GM12878 (cell line): ENCODE measurements around the gene TTYH3.

Experiments
- ZNF274 ChIP-seq: IDR thresholded peaks from one replicate; pipeline ENCODE4 v1.8.0; 2011; ENCODE audit not compliant: insufficient read length, insufficient read depth
- ZZZ3 ChIP-seq: IDR thresholded peaks from 2 replicates; pipeline ENCODE4 v1.6.1; 2011; ENCODE audit warnings: low read depth; ENCODE audit not compliant: control insufficient read depth, insufficient read length
- TF ChIP-seq, protein P1 (sequence below): IDR thresholded peaks from 2 replicates; pipeline ENCODE4 v1.6.1; 2012; ENCODE audit warnings: mild to moderate bottlenecking, low read depth, low read length
- TF ChIP-seq, protein P2 (sequence below): IDR thresholded peaks from 2 replicates; pipeline ENCODE4 v1.6.1; 2011; ENCODE audit warnings: mild to moderate bottlenecking, low read depth, low read length, moderate library complexity; ENCODE audit not compliant: insufficient replicate concordance

DNA sequence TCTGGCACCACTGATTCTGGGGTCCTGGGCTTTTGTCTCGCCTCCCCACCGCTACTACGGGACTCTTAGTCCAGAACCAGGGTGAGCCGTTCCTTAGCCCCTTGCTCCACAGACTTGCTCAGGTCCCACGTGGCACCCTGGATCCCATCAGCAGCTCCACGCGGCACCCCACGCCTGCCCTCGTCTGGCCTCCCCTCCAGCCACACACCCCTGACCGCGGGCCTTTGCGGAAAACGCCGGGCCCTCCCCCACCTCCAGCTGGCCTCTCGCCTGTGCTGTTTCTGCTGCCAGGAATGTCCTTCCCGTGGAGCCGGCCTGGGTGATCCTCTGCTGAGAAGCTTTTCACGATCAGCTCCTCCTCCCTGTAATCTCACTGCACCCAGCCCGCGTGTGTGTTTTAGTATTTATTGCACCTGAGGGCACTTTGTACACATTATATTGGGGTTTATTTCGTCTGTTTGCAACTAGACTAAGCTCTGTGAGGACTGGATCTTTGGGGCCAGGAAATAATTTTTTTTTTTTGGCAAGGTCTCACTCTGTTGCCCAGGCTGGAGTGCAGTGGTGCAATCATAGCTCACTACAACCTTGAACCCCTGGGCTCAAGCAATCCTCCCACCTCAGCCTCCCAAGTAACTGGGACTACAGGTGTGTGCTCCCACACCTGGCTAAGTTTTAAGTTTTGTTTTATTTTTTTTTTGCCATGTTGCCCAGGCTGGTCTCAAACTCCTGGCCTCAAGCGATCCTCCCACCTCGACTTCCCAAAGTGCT is 10.5 kb upstream of the TTYH3 start:
- TF ChIP-seq ZZZ3 (no peak), ZNF274 (no peak)
- TF ChIP-seq, protein P1, sequence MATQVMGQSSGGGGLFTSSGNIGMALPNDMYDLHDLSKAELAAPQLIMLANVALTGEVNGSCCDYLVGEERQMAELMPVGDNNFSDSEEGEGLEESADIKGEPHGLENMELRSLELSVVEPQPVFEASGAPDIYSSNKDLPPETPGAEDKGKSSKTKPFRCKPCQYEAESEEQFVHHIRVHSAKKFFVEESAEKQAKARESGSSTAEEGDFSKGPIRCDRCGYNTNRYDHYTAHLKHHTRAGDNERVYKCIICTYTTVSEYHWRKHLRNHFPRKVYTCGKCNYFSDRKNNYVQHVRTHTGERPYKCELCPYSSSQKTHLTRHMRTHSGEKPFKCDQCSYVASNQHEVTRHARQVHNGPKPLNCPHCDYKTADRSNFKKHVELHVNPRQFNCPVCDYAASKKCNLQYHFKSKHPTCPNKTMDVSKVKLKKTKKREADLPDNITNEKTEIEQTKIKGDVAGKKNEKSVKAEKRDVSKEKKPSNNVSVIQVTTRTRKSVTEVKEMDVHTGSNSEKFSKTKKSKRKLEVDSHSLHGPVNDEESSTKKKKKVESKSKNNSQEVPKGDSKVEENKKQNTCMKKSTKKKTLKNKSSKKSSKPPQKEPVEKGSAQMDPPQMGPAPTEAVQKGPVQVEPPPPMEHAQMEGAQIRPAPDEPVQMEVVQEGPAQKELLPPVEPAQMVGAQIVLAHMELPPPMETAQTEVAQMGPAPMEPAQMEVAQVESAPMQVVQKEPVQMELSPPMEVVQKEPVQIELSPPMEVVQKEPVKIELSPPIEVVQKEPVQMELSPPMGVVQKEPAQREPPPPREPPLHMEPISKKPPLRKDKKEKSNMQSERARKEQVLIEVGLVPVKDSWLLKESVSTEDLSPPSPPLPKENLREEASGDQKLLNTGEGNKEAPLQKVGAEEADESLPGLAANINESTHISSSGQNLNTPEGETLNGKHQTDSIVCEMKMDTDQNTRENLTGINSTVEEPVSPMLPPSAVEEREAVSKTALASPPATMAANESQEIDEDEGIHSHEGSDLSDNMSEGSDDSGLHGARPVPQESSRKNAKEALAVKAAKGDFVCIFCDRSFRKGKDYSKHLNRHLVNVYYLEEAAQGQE, result no peak
- TF ChIP-seq, protein P2, sequence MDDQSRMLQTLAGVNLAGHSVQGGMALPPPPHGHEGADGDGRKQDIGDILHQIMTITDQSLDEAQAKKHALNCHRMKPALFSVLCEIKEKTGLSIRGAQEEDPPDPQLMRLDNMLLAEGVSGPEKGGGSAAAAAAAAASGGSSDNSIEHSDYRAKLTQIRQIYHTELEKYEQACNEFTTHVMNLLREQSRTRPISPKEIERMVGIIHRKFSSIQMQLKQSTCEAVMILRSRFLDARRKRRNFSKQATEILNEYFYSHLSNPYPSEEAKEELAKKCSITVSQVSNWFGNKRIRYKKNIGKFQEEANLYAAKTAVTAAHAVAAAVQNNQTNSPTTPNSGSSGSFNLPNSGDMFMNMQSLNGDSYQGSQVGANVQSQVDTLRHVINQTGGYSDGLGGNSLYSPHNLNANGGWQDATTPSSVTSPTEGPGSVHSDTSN, result no peak
